Osteocyte (in vitro differentiated cells): ENCODE data around the gene TRPM7. TPM values are rescaled to one million over a fixed set of nuclear protein-coding genes. Genes with fewer than 3 reads are reported as not detected.

ENCODE experiments used
- DNase-seq: peaks from one replicate; pipeline ENCODE4 v3.0.0; 2021; ENCODE audit warnings: mixed read lengths; ENCODE audit not compliant: unreplicated experiment; ENCODE audit errors: extremely low spot score
- H3K27ac Mint-ChIP-seq: one replicate; pipeline ENCODE4 v1.8.0; 2021; ENCODE audit warnings: mild to moderate bottlenecking, mixed read lengths; ENCODE audit not compliant: unreplicated experiment
- H3K27me3 Mint-ChIP-seq: one replicate; pipeline ENCODE4 v1.8.0; 2021; ENCODE audit warnings: mixed read lengths; ENCODE audit not compliant: unreplicated experiment
- H3K36me3 Mint-ChIP-seq: one replicate; pipeline ENCODE4 v1.8.0; 2021; ENCODE audit warnings: mixed read lengths; ENCODE audit not compliant: unreplicated experiment
- H3K4me1 Mint-ChIP-seq: one replicate; pipeline ENCODE4 v1.8.0; 2021; ENCODE audit warnings: mixed read lengths; ENCODE audit not compliant: unreplicated experiment
- H3K4me3 Mint-ChIP-seq: one replicate; pipeline ENCODE4 v1.8.0; 2021; ENCODE audit warnings: mild to moderate bottlenecking, moderate library complexity, mixed read lengths; ENCODE audit not compliant: unreplicated experiment
- H3K9me3 Mint-ChIP-seq: one replicate; pipeline ENCODE4 v1.8.0; 2021; ENCODE audit warnings: mixed read lengths; ENCODE audit not compliant: unreplicated experiment
- total RNA-seq: library from RNA; stranded (reverse); gene quantifications from 2 replicates; pipeline ENCODE4 v1.2.1, GENCODE V29; 2021
- TF ChIP-seq, protein P1 (sequence below): fragments of 200-600 bp; sonication (generic); IDR thresholded peaks from 2 replicates; pipeline ENCODE4 v1.5.0; 2021; ENCODE audit warnings: antibody characterized with exemption, mild to moderate bottlenecking, moderate library complexity

Gene TRPM7
- total RNA-seq, 1 donor from 2014 or later = 53.6 TPM

DNA sequence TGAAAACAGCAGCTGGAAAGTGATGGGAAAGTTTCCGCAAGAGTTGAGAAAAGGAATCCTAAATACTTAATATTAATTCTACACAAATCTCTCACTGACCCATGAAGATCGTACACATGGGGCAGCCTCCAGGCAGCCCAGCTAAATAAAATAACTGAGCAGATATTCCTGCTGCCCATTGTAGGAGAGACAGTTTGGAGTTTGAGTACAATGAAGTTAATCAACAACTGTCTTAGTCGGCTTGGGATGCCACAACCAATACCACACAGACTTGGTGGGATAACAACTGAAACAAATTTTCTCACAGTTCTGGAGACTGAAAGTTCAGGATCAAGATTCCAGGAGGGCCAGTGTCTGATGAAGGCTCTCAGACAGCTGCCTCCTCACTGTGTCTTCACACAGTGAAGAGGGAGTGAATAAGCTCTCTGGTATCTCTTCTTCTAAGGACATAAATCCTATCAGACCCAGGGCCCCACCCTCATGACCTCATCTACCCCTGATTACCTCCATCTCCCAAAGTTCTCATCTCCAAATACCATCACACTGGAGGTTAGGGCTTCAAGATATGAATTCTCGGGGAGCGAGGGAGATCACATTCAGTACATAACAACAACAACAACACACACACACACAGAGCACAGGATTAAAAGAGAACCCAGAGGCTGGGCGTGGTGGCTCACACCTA is 9.7 kb downstream of the TRPM7 start:
- DNase-seq = no peak
- Mint-ChIP-seq H3K9me3 (no peaks in the 10 kb centered on the region), H3K4me1 (peaks cover 9% of the 10 kb centered on the region), H3K27ac (peak overlapping the region; percentile 38), H3K4me3 (no peak overlapping the region), H3K36me3 (peaks cover 9% of the 10 kb centered on the region), H3K27me3 (no peaks in the 10 kb centered on the region)
- TF ChIP-seq, protein P1, sequence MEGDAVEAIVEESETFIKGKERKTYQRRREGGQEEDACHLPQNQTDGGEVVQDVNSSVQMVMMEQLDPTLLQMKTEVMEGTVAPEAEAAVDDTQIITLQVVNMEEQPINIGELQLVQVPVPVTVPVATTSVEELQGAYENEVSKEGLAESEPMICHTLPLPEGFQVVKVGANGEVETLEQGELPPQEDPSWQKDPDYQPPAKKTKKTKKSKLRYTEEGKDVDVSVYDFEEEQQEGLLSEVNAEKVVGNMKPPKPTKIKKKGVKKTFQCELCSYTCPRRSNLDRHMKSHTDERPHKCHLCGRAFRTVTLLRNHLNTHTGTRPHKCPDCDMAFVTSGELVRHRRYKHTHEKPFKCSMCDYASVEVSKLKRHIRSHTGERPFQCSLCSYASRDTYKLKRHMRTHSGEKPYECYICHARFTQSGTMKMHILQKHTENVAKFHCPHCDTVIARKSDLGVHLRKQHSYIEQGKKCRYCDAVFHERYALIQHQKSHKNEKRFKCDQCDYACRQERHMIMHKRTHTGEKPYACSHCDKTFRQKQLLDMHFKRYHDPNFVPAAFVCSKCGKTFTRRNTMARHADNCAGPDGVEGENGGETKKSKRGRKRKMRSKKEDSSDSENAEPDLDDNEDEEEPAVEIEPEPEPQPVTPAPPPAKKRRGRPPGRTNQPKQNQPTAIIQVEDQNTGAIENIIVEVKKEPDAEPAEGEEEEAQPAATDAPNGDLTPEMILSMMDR = no peak

DNA sequence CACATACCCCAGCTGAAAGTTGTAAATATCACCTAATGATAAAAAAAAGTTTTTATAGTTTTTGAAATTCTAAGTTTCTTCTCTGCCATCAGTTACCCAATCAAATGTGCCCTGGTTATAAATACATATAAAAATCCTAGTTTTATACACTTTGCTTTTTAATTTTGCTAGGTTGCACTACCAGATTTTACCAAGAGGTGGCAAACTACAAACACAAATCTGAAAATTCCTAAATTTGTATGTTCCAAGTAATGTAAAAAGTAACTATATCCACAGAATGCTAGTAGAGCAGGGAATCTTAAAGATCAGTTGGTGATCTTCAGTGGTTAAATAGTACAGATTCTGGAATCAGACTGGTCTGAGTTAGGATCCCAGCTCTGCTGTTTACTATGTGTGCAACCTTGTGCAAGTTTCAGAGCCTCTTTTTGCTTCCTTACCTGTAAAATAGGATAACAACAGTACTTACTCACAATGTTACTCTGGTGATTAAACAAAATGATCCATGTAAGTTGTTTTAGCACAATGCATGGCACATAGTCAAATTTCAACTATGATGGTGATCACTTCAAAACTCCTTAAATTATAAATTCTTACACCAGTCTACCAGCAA is 11.0 kb downstream of the TRPM7 start:
- no peak overlapping the region for H3K4me3 Mint-ChIP-seq
- peaks cover 6% of the 10 kb centered on the region for H3K36me3 Mint-ChIP-seq
- H3K27ac Mint-ChIP-seq = no peak overlapping the region
- TF ChIP-seq, protein P1 = peak; percentile 77
- no peak for DNase-seq
- no peaks in the 10 kb centered on the region for H3K9me3 Mint-ChIP-seq
- H3K4me1 Mint-ChIP-seq = peaks cover 6% of the 10 kb centered on the region
- H3K27me3 Mint-ChIP-seq = no peaks in the 10 kb centered on the region

DNA sequence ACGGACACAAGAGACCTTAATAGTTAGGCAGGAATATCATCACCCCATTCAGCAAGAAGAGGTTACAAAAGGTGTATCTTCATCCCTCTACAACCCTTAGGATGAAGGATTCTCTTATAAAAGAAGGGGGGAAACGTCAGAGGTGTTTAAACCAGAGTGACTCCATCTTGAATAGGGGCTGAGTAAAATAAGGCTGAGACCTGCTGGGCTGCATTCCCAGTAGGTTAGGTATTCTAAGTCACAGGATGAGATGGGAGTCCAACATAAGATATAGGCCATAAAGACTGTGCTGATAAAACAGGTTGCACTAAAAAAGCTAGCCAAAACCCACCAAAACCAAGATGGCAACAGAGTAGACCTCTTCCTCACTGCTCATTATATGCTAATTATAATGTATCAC is 16.5 kb downstream of the TRPM7 start:
- Mint-ChIP-seq H3K4me1 (no peaks in the 10 kb centered on the region), H3K27ac (no peak overlapping the region), H3K9me3 (no peaks in the 10 kb centered on the region), H3K36me3 (peaks cover 6% of the 10 kb centered on the region), H3K27me3 (no peaks in the 10 kb centered on the region), H3K4me3 (no peak overlapping the region)
- TF ChIP-seq, protein P1 = no peak
- no peak for DNase-seq

DNA sequence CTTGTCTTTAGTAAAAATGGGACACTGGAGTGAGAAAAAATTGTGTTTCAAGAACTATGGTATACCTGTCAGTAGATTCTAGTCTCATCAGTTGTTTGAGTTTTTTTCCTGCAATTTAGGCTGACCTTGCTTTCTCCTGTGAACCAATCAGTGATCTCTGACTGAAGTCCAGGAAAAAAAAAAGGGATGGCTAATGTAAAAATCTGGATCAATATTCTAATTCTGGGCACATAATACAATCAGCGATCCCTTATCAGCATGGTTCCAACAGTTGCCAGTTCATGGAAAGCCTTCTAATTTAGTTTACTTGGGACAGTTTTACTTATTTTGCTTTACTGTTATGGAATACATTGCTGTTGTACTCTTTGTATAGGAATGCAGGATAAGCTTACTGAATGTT is 17.0 kb downstream of the TRPM7 start:
- Mint-ChIP-seq H3K36me3 (peaks cover 4% of the 10 kb centered on the region), H3K4me1 (no peaks in the 10 kb centered on the region), H3K27me3 (no peaks in the 10 kb centered on the region), H3K27ac (no peak overlapping the region), H3K4me3 (no peak overlapping the region), H3K9me3 (no peaks in the 10 kb centered on the region)
- no peak for DNase-seq
- TF ChIP-seq, protein P1 = no peak

DNA sequence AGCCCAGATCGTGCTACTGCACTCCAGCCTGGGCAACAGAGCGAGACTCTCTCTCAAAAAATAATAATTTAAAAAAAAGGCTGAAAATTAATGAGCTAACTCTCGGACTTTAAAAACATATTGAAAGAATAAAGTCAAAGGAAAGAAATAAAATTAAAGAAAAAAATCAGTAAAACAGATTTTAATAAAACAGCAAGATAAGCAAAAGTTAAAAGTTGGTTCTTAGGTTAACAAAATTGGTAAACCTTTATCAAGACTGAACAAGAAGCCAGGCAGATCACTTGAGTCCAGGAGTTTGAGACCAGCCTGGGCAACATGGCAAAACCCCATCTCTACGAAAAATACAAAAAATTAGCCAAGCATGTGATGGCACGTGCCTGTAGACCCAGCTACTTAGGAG is 20.7 kb downstream of the TRPM7 start:
- Mint-ChIP-seq H3K27ac (peak overlapping the region; percentile 13), H3K27me3 (no peaks in the 10 kb centered on the region), H3K36me3 (peaks cover 18% of the 10 kb centered on the region), H3K9me3 (no peaks in the 10 kb centered on the region), H3K4me1 (no peaks in the 10 kb centered on the region), H3K4me3 (no peak overlapping the region)
- no peak for DNase-seq
- TF ChIP-seq, protein P1 = no peak
